GM12801 (cell line): Measurements from ENCODE around the gene IBSP.

Experiments used
- CTCF ChIP-seq: IDR thresholded peaks from one replicate; pipeline ENCODE4 v1.5.1; 2011; ENCODE audit warnings: control low read depth; ENCODE audit not compliant: insufficient read length; ENCODE audit errors: extremely low read depth

The IBSP gene

GRCh38 chr4:87855559-87855958 is 56.2 kb downstream of the IBSP start:
- no peak for TF ChIP-seq CTCF

GRCh38 chr4:87856816-87857215 is 57.5 kb downstream of the IBSP start:
- no peak for TF ChIP-seq CTCF

GRCh38 chr4:87857789-87858188 is 58.4 kb downstream of the IBSP start:
- TF ChIP-seq CTCF: no peak
